ENCODE data around the gene CRKL. TPM values are rescaled to one million over a fixed set of nuclear protein-coding genes. Genes with fewer than 3 reads are reported as not detected.

CRKL gene
- total and polyA plus RNA-seq, 4 donors: 12.0 to 45.5 (median 22.6) TPM

DNA sequence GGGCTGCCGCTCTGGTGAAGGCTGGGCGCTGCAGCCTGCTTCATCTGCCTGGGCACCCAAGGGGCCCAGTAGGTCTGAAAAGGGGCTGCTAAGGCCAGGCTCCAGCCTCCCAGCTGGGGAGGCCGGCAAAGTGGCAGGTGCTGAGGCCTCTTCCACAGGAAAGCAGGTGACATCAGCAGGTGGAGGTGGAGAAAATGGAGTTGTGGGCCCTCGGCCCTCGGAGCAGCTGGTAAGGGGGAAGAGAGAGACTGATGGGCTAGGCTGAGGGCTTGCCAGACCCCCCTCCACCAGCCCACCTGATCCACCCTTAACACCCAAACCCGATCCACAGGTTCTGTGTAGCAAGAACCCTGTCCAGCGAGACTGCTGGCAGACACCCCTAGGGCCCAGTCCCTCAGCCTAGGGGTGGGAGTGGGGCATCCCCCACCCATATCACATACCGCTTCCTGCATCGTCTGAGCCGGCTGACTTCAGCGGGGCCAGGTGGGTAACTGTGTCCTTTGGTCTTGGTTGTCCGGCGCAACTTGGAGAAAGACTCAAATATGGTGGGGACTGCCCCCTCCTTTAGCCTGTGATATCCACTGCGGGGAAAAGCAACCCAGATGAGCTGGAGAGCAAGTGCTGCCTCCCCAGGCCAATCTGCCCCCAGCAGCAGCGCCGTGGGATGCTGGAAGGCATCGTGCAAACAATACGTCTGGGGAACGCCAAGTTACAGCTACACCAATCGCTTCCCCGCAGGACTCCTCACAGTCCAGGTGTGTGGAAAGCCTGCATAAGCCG, 83.2 kb downstream of the CRKL start:
- peak overlapping the region; percentile 94 to 97 for H3K9ac ChIP-seq (ENCODE audit: low read depth in 1 of 2, low read length in 2 of 2)
- H3K9me3 ChIP-seq (ENCODE audit: control insufficient read depth in 4 of 4, low read length in 3 of 4): no peaks in the 10 kb centered on the region
- H3K4me3 ChIP-seq (ENCODE audit: low read depth in 1 of 3, low read length in 3 of 3): peak overlapping the region in 2 of 3 donors; percentile 75 to 89
- peaks cover 0 to 32% (median 2%) of the 10 kb centered on the region in 4 donors for H3K36me3 ChIP-seq (ENCODE audit: control insufficient read depth in 4 of 4, insufficient read depth in 3 of 4, low read depth in 1 of 4, low read length in 3 of 4)
- peaks cover 12 to 30% (median 23%) of the 10 kb centered on the region in 4 donors for H3K4me1 ChIP-seq (ENCODE audit: control insufficient read depth in 4 of 4, insufficient read depth in 4 of 4, low read length in 3 of 4)
- H3K27ac ChIP-seq (ENCODE audit: low read depth in 1 of 2, low read length in 2 of 2): peak overlapping the region in 1 of 2 donors; percentile 91
- WGBS: 58% methylated on average over 22 of the region's 22 CpGs
- no peak for DNase-seq (ENCODE audit: low spot score)
- no peaks in the 10 kb centered on the region for H3K27me3 ChIP-seq (ENCODE audit: control insufficient read depth in 4 of 4, insufficient read depth in 4 of 4, low read length in 3 of 4)
- TF ChIP-seq YY1 (IDR thresholded peaks at IDR 0.05): no peak
- TF ChIP-seq HNF4A (conservative IDR thresholded peaks at IDR 0.05): no peak
- no peak for TF ChIP-seq EGR1 (IDR thresholded peaks at IDR 0.05; ENCODE audit: low read depth in 2 of 2)
- no peak for TF ChIP-seq FOXA2 (IDR thresholded peaks at IDR 0.05)
- TF ChIP-seq GABPA (IDR thresholded peaks at IDR 0.05 in 1 of 2, conservative IDR thresholded peaks at IDR 0.05 in 1 of 2): no peak
- no peak for TF ChIP-seq JUND (IDR thresholded peaks at IDR 0.05)
- TF ChIP-seq CTCF (IDR thresholded peaks at IDR 0.05; ENCODE audit: low read depth, low read length, missing input control): no peak
- TF ChIP-seq, protein P1, sequence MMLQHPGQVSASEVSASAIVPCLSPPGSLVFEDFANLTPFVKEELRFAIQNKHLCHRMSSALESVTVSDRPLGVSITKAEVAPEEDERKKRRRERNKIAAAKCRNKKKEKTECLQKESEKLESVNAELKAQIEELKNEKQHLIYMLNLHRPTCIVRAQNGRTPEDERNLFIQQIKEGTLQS (IDR thresholded peaks at IDR 0.05): no peak
- TF ChIP-seq HNF4G (IDR thresholded peaks at IDR 0.05): no peak
- no peak for TF ChIP-seq RAD21 (IDR thresholded peaks at IDR 0.05)
- TF ChIP-seq RXRA (IDR thresholded peaks at IDR 0.05): no peak
- TF ChIP-seq ZBTB33 (IDR thresholded peaks at IDR 0.05): no peak
- no peak for TF ChIP-seq FOXA1 (IDR thresholded peaks at IDR 0.05)

DNA sequence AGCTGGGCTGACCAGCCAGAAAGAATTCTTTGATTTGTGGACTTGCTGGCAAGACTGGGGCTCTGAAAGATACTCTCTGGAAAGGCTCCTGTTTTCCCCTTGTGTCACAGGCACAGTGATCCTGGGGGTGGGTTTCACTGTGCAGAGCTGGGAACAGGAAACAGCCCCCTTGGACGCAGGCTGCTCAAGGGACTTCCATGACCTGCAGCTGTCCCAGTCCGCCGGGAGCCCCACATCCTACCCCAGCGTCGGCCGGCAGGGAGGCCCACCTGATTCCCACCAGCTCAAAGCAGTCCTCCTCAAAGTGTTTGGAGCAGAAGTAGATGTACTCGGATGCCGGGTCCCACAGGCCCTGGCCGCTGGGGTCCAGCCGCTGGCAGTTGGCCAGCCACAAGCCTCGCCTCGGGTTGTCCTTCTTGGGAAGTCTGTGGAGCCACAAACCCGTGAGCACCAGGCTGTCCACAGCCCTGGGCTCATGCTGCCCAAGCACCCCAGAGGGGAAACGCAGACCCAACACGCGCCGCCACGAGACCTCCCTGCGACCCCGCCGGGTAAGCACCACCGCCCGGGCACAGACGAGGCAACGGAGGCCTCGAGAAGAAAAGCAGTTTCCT, 83.9 kb downstream of the CRKL start:
- TF ChIP-seq ZBTB33 (IDR thresholded peaks at IDR 0.05) (no peak), GABPA (IDR thresholded peaks at IDR 0.05 in 1 of 2, conservative IDR thresholded peaks at IDR 0.05 in 1 of 2) (no peak), RAD21 (IDR thresholded peaks at IDR 0.05) (no peak), SP1 (IDR thresholded peaks at IDR 0.05) (no peak), HNF4A (conservative IDR thresholded peaks at IDR 0.05) (no peak), EGR1 (IDR thresholded peaks at IDR 0.05; ENCODE audit: low read depth in 2 of 2) (no peak), HNF4G (IDR thresholded peaks at IDR 0.05) (no peak)
- TF ChIP-seq, protein P2, sequence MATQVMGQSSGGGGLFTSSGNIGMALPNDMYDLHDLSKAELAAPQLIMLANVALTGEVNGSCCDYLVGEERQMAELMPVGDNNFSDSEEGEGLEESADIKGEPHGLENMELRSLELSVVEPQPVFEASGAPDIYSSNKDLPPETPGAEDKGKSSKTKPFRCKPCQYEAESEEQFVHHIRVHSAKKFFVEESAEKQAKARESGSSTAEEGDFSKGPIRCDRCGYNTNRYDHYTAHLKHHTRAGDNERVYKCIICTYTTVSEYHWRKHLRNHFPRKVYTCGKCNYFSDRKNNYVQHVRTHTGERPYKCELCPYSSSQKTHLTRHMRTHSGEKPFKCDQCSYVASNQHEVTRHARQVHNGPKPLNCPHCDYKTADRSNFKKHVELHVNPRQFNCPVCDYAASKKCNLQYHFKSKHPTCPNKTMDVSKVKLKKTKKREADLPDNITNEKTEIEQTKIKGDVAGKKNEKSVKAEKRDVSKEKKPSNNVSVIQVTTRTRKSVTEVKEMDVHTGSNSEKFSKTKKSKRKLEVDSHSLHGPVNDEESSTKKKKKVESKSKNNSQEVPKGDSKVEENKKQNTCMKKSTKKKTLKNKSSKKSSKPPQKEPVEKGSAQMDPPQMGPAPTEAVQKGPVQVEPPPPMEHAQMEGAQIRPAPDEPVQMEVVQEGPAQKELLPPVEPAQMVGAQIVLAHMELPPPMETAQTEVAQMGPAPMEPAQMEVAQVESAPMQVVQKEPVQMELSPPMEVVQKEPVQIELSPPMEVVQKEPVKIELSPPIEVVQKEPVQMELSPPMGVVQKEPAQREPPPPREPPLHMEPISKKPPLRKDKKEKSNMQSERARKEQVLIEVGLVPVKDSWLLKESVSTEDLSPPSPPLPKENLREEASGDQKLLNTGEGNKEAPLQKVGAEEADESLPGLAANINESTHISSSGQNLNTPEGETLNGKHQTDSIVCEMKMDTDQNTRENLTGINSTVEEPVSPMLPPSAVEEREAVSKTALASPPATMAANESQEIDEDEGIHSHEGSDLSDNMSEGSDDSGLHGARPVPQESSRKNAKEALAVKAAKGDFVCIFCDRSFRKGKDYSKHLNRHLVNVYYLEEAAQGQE (IDR thresholded peaks at IDR 0.05): no peak
- TF ChIP-seq, protein P1 (IDR thresholded peaks at IDR 0.05): no peak
- Histone ChIP-seq H3K9me3 (ENCODE audit: control insufficient read depth in 4 of 4, low read length in 3 of 4) (no peaks in the 10 kb centered on the region), H3K4me3 (ENCODE audit: low read depth in 1 of 3, low read length in 3 of 3) (peak overlapping the region; percentile 75 to 89 (median 87)), H3K9ac (ENCODE audit: low read depth in 1 of 2, low read length in 2 of 2) (peak overlapping the region; percentile 94 to 97), H3K27ac (ENCODE audit: low read depth in 1 of 2, low read length in 2 of 2) (peak overlapping the region; percentile 91 to 96), H3K4me1 (ENCODE audit: control insufficient read depth in 4 of 4, insufficient read depth in 4 of 4, low read length in 3 of 4) (peaks cover 12 to 30% (median 23%) of the 10 kb centered on the region in 4 donors), H3K36me3 (ENCODE audit: control insufficient read depth in 4 of 4, insufficient read depth in 3 of 4, low read depth in 1 of 4, low read length in 3 of 4) (peaks cover 0 to 32% (median 2%) of the 10 kb centered on the region in 4 donors), H3K27me3 (ENCODE audit: control insufficient read depth in 4 of 4, insufficient read depth in 4 of 4, low read length in 3 of 4) (no peaks in the 10 kb centered on the region)
- 4% methylated on average over 26 of the region's 26 CpGs for WGBS
- no peak for DNase-seq (ENCODE audit: low spot score)

Measured in liver (tissue), 9 donors.